HUES48 (cell line): ENCODE measurements around the gene MASP2.
"Not testable (repeated sequence)": the region's sequence is repeated elsewhere in the genome, so short reads cannot be mapped to it uniquely, and the experiment has no call there.

Experiments used
- H3K27ac ChIP-seq: one replicate; pipeline ENCODE4 v1.7.0; 2013; ENCODE audit warnings: low read depth, low read length, inconsistent platforms
- H3K27me3 ChIP-seq: 2 replicates; pipeline ENCODE4 v1.6.1; 2013; ENCODE audit warnings: mild to moderate bottlenecking, low read length; ENCODE audit not compliant: control insufficient read depth, insufficient read depth
- H3K36me3 ChIP-seq: 2 replicates; pipeline ENCODE4 v1.6.1; 2013; ENCODE audit warnings: low read length; ENCODE audit not compliant: control insufficient read depth, insufficient read depth
- H3K4me1 ChIP-seq: 2 replicates; pipeline ENCODE4 v1.6.1; 2013; ENCODE audit warnings: mild to moderate bottlenecking, low read length; ENCODE audit not compliant: control insufficient read depth, insufficient read depth
- H3K4me3 ChIP-seq: 2 replicates; pipeline ENCODE4 v1.5.1; 2013; ENCODE audit warnings: mild to moderate bottlenecking, low read depth, low read length
- H3K9ac ChIP-seq: 2 replicates; pipeline ENCODE4 v1.6.1; 2013; ENCODE audit warnings: mild to moderate bottlenecking, low read depth, low read length, moderate library complexity
- H3K9me3 ChIP-seq: 2 replicates; pipeline ENCODE4 v1.6.1; 2013; ENCODE audit warnings: low read length; ENCODE audit not compliant: control insufficient read depth, insufficient read depth

The MASP2 gene

DNA sequence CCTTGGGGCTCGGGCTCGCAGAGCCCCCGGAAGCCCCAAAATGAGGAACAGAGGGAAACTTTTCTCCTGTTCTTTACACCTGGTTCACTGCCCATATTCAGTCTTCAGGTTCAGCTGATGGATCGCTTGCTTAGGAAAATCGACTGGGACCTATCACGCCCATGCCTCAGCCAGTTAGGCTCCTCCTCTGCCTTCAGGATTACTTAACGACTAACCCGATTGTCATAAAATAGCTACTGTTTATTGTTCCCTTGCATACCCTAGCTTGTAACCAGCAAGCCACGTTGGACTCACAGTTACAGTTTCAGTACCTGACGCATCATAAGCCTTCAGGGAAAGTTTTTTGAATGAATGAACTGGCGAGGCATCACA, 33.9 kb downstream of the MASP2 start:
- Histone ChIP-seq H3K4me3 (peak overlapping the region; percentile 95), H3K36me3 (peaks cover 44% of the 10 kb centered on the region), H3K4me1 (peaks cover 10% of the 10 kb centered on the region), H3K27me3 (no peaks in the 10 kb centered on the region), H3K27ac (peak overlapping the region; percentile 98), H3K9ac (peak overlapping the region; percentile 100), H3K9me3 (no peaks in the 10 kb centered on the region)

DNA sequence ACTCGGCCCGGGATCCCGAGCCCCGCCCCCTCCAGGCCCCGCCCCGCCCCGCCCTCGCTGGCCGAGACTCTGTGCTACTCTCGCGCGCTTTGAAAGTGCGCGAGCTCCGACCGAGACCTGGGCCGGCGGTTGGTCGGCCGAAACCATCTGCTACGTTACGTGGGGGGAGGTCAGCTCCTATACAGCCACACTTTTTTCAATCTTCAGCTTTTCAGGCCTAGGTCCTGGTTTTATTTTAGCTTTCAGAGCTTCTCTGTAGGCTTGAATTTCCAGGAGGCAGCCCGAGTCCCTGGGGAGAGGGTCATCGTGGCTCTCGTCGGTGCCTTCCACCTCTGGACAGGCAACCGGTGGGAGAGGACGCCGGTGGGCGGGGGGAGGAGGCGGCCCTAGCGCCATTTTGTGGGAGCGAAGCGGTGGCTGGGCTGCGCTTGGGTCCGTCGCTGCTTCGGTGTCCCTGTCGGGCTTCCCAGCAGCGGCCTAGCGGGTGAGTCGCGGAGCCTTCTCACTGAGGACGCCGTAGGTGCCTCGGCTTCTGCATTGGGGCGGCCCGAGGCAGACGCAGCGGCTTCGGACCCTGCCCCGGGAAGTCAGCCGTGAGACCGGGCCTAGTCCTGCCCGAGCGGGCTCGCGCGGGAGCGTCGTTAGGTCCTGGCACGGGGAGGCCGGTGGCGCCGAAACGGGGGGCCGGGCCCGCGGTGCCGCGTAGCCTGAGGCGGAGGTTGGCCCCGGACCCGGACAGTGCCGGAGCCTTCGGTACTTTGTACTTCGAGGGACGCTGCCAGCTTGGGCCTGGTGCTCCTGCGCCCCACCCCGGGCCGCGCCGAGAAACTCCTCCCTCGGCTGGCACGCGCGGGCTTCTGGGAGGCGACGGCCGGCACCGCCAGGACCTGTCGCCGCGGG, 34.5 kb downstream of the MASP2 start, which contains the start of gene TARDBP:
TSS of gene TARDBP (plus strand) at position 395 of the 900 bp plus-strand sequence. CDS start 1,074 bp downstream, outside the sequence.
- peaks cover 10% of the 10 kb centered on the region for H3K4me1 ChIP-seq
- peak within 1 kb of the TSS; percentile 95 for H3K4me3 ChIP-seq
- H3K9me3 ChIP-seq = no peaks in the 10 kb centered on the region
- peak within 1 kb of the TSS; percentile 100 for H3K9ac ChIP-seq
- peaks cover 41% of the 10 kb centered on the region for H3K36me3 ChIP-seq
- no peaks in the 10 kb centered on the region for H3K27me3 ChIP-seq
- peak within 1 kb of the TSS; percentile 98 for H3K27ac ChIP-seq

DNA sequence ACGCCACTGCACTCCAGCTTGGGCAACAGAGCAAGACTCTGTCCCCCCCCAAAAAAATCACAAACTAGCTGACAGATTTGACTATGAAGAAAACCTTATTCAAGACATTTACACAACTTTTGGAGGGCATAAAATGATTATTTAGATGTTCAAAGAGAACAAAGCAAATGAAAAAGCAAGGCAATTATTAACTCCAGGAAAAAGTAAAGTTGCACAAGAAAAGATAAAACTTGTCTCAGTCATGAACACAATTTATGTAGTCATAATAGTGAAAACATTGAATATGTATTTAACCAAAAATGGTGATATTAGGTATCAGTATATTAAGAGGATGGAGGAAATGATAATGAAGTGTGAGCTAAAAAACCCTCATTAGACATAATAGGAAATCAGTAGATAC, 46.5 kb downstream of the MASP2 start:
- Histone ChIP-seq H3K4me3 (no peak overlapping the region), H3K27me3 (no peaks in the 10 kb centered on the region), H3K27ac (no peak overlapping the region), H3K4me1 (no peaks in the 10 kb centered on the region), H3K9ac (no peak overlapping the region), H3K36me3 (no peaks in the 10 kb centered on the region), H3K9me3 (no peaks in the 10 kb centered on the region)

DNA sequence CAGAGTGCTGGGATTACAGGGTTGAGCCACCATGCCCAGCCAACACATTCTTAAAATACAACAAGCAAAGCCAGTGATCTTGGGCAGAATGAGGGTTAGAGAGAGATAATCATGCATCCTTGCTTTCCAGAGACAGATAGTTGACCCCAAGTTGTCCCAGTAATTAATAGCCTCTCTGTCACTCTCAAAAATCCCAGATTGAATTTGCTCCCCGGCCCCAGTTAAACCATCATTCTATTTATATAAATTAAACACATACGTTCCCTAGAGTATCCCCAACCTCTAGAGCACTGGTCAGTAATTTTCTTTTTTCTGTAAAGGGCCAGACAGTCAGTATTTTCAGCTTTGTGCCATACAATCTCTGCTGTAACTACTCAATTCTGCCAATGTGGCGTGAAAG, 50.9 kb downstream of the MASP2 start:
- no peaks in the 10 kb centered on the region for H3K4me1 ChIP-seq
- H3K36me3 ChIP-seq = no peaks in the 10 kb centered on the region
- H3K27me3 ChIP-seq = no peaks in the 10 kb centered on the region
- H3K4me3 ChIP-seq = no peak overlapping the region
- H3K9ac ChIP-seq = no peak overlapping the region
- H3K27ac ChIP-seq = no peak overlapping the region
- no peaks in the 10 kb centered on the region for H3K9me3 ChIP-seq

DNA sequence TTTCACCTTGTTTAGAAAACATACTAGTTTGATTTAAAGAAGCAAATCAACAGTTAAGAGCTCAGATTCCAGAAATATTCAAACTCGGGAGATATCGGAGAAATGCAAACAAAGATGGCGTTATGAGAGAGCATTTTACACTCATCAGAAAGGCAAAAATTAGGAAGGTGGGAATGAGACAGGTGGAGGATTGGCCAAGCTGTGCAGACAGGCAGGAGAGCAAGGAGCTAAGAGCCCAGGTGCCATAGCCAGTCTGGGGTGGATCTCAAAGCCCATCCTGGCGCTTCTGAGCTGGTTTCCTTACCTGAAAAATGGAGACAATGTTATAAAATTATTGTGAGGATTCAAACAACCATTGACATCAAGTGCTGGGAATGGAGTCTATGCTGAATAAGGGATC, 54.2 kb downstream of the MASP2 start:
- Histone ChIP-seq H3K4me1 (no peaks in the 10 kb centered on the region; the same call in 1 of the 2 replicates), H3K27me3 (no peaks in the 10 kb centered on the region), H3K9ac (no peak overlapping the region), H3K36me3 (no peaks in the 10 kb centered on the region), H3K9me3 (no peaks in the 10 kb centered on the region), H3K4me3 (no peak overlapping the region), H3K27ac (no peak overlapping the region)

DNA sequence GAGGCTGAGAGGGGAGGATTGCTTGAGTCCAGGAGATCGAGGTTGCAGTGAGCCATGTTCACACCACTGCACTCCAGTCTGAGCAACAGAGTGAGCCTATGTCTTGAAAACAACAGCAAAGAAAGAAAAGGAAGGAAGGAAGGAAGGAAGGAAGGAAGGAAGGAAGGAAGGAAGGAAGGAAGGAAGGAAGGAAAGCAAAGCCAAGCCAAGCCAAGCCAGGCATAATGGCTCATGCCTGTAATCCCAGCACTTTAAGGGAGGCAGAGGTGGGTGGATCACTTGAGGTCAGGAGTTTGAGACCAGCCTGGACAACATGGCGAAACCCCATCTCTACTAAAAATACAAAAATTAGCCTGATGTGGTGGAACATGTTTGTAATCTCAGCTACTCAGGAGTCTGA, 55.0 kb downstream of the MASP2 start:
- H3K9me3 ChIP-seq, H3K9ac ChIP-seq, H3K4me1 ChIP-seq, H3K27ac ChIP-seq, H3K4me3 ChIP-seq, H3K27me3 ChIP-seq, H3K36me3 ChIP-seq: not testable (repeated sequence)

DNA sequence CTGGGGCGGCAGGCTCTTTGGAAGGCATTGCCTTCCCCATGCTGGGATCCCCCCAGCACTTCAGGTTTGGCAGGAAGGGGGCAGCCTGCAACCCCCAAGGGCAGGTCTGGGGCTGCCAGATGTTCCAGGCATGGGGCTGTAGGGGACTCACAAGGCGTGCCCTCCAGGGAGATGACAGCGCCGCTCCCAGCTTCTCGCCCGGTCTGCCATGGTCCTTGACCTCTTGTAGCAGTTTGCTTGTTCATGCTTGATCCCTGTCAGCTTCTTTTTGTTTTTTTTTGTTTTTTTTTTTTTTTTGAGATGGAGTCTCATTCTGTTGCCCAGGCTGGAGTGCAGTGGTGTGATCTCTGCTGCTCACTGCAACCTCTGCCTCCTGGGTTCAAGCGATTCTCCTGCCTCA, 56.2 kb downstream of the MASP2 start:
- Histone ChIP-seq H3K27ac (no peak overlapping the region), H3K4me1 (no peaks in the 10 kb centered on the region; the same call in 1 of the 2 replicates), H3K9ac (no peak overlapping the region), H3K4me3 (no peak overlapping the region), H3K36me3 (no peaks in the 10 kb centered on the region), H3K27me3 (no peaks in the 10 kb centered on the region), H3K9me3 (no peaks in the 10 kb centered on the region)

DNA sequence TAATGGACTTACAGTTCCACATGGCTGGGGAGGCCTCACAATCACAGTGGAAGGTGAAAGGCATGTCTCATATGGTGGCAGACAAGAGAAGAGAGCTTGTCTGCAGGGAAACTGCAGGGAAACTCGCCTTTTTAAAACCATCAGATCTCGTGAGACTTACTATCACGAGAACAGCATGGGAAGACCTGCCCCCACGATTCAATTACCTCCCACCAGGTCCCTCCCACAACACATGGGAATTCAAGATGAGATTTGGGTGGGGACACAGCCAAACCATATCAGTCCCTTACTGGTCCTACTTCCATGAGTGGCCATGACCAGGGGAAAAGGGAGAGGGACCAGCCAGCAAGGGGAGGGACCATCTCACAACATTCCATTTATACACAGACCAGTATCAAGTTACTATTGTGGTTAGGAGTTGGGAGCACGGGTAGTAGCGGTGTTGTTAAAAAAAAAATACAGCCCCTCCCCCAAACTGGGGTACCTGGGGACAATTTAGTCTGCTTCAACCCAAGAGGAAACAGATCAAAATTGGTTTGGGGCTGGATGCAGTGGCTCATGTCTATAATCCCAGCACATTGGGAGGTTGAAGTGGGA, 57.0 kb downstream of the MASP2 start:
- not testable (repeated sequence) for H3K27ac ChIP-seq, H3K9me3 ChIP-seq, H3K27me3 ChIP-seq, H3K9ac ChIP-seq, H3K36me3 ChIP-seq, H3K4me3 ChIP-seq, H3K4me1 ChIP-seq

DNA sequence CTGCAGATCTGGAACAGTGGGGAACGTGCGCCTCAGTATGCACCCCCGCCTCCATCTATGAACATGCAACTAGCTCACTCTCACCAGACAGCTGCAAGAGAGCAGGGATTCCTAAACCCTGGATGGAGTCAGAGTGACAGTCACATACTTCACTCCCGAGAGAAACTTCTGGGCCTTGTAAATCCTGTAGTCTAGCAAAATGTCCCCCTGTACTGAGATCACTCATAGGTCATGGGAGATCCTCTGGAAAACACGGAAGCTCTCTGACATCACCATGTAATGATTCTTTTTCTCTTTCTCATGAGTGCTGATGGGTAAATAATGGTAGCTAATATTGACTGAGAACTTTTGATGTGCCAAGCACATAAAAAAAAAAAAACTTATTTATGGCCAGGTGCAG, 57.9 kb downstream of the MASP2 start:
- H3K36me3 ChIP-seq = no peaks in the 10 kb centered on the region
- H3K9ac ChIP-seq = no peak overlapping the region
- H3K4me3 ChIP-seq = no peak overlapping the region
- no peak overlapping the region for H3K27ac ChIP-seq
- no peaks in the 10 kb centered on the region; the same call in 1 of the 2 replicates for H3K4me1 ChIP-seq
- H3K9me3 ChIP-seq = no peaks in the 10 kb centered on the region
- H3K27me3 ChIP-seq = no peaks in the 10 kb centered on the region

DNA sequence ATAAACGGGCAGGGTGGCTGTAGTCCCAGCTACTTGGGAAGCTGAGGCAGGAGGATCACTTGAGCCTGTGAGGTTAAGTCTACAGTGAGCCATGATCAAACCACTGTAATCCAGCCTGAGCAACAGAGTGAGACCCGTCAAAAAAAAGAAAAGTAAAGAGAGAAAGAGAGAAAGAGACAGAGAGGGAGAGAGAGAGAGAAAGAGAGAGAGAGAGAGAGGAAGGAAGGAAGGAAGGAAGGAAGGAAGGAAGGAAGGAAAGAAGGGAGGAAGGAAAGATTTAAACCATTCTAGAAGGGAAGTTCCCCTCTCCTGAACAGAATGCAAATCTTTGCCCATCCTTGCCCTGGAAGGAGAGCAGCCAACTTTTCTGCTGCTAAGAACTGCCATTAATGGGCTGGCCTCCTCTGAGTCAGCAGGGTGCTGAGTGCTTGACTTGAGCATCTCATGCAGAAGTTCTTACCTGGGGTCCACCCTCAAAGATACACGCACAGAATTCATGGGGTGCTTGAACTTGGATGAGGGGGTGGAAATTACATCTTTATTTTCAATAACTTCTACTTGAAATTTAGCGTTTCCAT, 59.1 kb downstream of the MASP2 start:
- Histone ChIP-seq H3K9me3 (no peaks in the 10 kb centered on the region), H3K4me3 (no peak overlapping the region), H3K36me3 (no peaks in the 10 kb centered on the region), H3K9ac (no peak overlapping the region), H3K27me3 (no peaks in the 10 kb centered on the region), H3K27ac (no peak overlapping the region), H3K4me1 (no peaks in the 10 kb centered on the region; the same call in 1 of the 2 replicates)

DNA sequence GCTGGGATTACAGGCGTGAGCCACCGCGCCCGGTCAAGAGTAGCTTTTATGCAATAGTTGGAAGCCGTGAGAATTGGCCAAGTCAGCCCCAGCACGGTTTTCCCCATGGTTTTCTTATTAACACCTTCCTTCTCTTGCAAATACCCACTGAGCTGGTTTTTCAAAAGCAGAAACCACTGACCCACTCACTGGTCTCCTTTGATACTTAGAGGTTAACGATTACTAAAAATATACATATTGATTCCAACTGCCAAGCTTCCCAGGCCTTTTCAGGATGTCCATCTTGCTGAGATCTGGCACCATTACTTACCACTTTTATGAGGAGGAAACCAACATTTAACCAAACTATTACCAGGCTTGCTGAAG, 60.5 kb downstream of the MASP2 start:
- Histone ChIP-seq H3K4me3 (no peak overlapping the region), H3K36me3 (no peaks in the 10 kb centered on the region), H3K4me1 (no peaks in the 10 kb centered on the region; the same call in 1 of the 2 replicates), H3K27ac (no peak overlapping the region), H3K9me3 (no peaks in the 10 kb centered on the region), H3K27me3 (no peaks in the 10 kb centered on the region), H3K9ac (no peak overlapping the region)
